ENCODE measurements around the gene NAE1. TPM values are rescaled to one million over a fixed set of nuclear protein-coding genes. Genes with fewer than 3 reads are reported as not detected.

NAE1 gene
- polyA plus RNA-seq, 2 of the 4 experiments (the other 2 are of a cell fraction), result 96.2 to 132 TPM

DNA sequence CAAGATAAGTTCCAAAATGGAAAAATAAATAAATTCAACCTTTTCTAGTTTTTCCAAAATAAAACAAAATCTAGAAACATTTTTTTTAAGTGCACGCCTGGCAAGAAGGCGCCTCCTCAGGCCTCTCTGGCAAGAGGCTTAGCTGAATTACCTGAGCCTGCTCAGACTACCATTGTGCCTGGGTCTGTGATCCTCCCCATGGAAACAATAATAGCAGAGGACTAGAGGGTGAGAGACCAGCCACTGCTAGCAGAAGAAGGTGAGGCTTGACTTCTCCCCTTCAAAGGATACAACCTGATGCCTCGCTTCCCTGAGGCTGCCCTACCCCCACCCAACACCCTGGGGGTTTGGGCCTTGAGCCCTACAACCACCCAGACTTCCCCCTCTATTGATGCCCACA is 44.2 kb downstream of the NAE1 start:
- Histone ChIP-seq H3K9me3 (no peaks in the 10 kb centered on the region), H3K27ac (no peak overlapping the region), H3K4me3 (no peak overlapping the region), H3K4me1 (no peaks in the 10 kb centered on the region), H3K4me2 (no peak overlapping the region)
- TF ChIP-seq RARB (CRISPR knock-in tag; IDR thresholded peaks at IDR 0.05) (no peak), BHLHE40 (IDR thresholded peaks at IDR 0.05; ENCODE audit: low read depth, low read length) (no peak), MAZ (IDR thresholded peaks at IDR 0.05; ENCODE audit: borderline replicate concordance, low read depth, low read length) (no peak), ZC3H11A (IDR thresholded peaks at IDR 0.05) (no peak), MYC (IDR thresholded peaks at IDR 0.05; ENCODE audit: borderline replicate concordance, low read length) (no peak)
- DNase-seq (ENCODE audit: low read depth in 1 of 2, low spot score in 1 of 2) (no peak), FAIRE-seq (no peak), ATAC-seq (no peak)
- POLR2A ChIA-PET, result no interaction called here
- 92% methylated on average over 3 of the region's 3 CpGs for WGBS (ENCODE audit: missing lambda C conversion rate)
- CTCF ChIA-PET, result interaction anchor here (0.6 kb wide), 1 partner anchor 412 kb away, joined by 3 read pairs; no protein-coding TSS in a partner anchor

DNA sequence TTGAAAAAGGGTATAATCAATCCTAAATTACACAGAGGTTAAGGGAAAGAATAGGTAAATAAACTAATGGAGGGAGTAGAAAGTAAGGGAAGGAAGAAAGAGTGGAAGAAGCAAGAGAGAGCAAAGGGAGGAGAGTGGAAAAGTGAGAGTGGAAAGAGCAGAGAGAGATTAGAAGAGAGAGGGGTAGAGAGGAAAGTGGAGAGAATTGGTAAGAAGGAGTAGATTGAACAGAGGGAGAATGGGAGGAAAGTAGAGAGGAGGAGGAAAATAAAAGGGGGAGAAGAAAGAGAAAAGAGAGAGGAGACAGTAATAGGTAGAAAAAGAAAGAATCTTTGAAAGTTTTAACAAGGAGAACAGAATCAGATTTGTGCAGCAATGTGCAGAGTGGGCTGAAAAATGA is 54.3 kb downstream of the NAE1 start:
- ATAC-seq, result no peak
- no peak for FAIRE-seq
- no peak for TF ChIP-seq CBX2 (IDR thresholded peaks at IDR 0.05; ENCODE audit: borderline replicate concordance, low read depth)
- no peak for TF ChIP-seq ZNF302 (CRISPR knock-in tag; IDR thresholded peaks at IDR 0.05)
- no peak for TF ChIP-seq CHD4 (IDR thresholded peaks at IDR 0.05; ENCODE audit: borderline replicate concordance)
- TF ChIP-seq, protein P1, sequence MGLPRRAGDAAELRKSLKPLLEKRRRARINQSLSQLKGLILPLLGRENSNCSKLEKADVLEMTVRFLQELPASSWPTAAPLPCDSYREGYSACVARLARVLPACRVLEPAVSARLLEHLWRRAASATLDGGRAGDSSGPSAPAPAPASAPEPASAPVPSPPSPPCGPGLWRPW (IDR thresholded peaks at IDR 0.05), result no peak
- no peak for TF ChIP-seq FOSL2 (IDR thresholded peaks at IDR 0.05)
- no peak for TF ChIP-seq FOSL2 (CRISPR knock-in tag; IDR thresholded peaks at IDR 0.05)
- no peak for TF ChIP-seq HOXB13 (CRISPR knock-in tag; IDR thresholded peaks at IDR 0.05; ENCODE audit: low read depth)
- ChIA-PET CTCF (interaction anchor here (0.6 to 0.7 kb wide), 2 partner anchors 23 to 114 kb away, joined by 3 to 4 read pairs; no protein-coding TSS in a partner anchor), POLR2A (no interaction called here)
- Histone ChIP-seq H3K4me3 (no peak overlapping the region), H3K4me1 (no peaks in the 10 kb centered on the region), H3K9me3 (no peaks in the 10 kb centered on the region), H3K27ac (no peak overlapping the region), H3K4me2 (no peak overlapping the region)
- no peak for DNase-seq (ENCODE audit: low read depth in 1 of 2, low spot score in 1 of 2)

DNA sequence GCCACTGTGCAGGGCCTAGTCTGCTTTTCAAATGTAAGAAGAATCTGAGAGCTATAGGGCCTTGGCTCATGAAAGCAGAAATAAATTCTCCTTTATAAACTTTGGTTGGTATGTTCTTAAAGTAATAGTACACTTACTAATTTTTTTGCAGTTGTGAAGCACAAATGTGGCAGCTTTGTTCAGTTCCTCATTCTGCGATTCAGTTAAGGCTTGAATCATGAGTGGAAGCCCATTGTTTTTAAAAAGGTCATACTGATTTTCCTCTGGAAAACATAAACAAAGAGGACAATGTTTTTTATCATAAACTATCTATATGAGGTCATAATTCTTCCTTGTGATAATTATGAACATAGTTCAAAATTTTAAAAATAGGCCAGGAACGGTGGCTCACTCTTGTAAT is 55.8 kb downstream of the NAE1 start:
- H3K4me3 ChIP-seq, result no peak overlapping the region
- H3K4me1 ChIP-seq, result no peaks in the 10 kb centered on the region
- no peak overlapping the region for H3K27ac ChIP-seq
- H3K9me3 ChIP-seq, result no peaks in the 10 kb centered on the region
- H3K4me2 ChIP-seq, result no peak overlapping the region
- WGBS (ENCODE audit: missing lambda C conversion rate), result 90% methylated on average over 2 of the region's 2 CpGs
- no peak for ATAC-seq
- POLR2A ChIA-PET, result no interaction called here
- TF ChIP-seq ESRRA (IDR thresholded peaks at IDR 0.05; ENCODE audit: borderline replicate concordance, low read length) (no peak), HEYL (CRISPR knock-in tag; IDR thresholded peaks at IDR 0.05) (no peak), MAFK (IDR thresholded peaks at IDR 0.05; ENCODE audit: partially characterized antibody) (no peak), CBX8 (IDR thresholded peaks at IDR 0.05) (no peak), NR3C1 (IDR thresholded peaks at IDR 0.05) (no peak), EHF (CRISPR knock-in tag; IDR thresholded peaks at IDR 0.05) (no peak), FOSB (CRISPR knock-in tag; IDR thresholded peaks at IDR 0.05) (no peak), CHD4 (IDR thresholded peaks at IDR 0.05; ENCODE audit: borderline replicate concordance) (no peak), PHF8 (IDR thresholded peaks at IDR 0.05; ENCODE audit: borderline replicate concordance, low read depth) (no peak), FOXS1 (CRISPR knock-in tag; IDR thresholded peaks at IDR 0.05) (no peak), EP300 (IDR thresholded peaks at IDR 0.05) (no peak), POLR2A (IDR thresholded peaks at IDR 0.05; ENCODE audit: low read length) (no peak), RNF2 (IDR thresholded peaks at IDR 0.05; ENCODE audit: borderline replicate concordance, low read depth) (no peak)
- TF ChIP-seq, protein P2, sequence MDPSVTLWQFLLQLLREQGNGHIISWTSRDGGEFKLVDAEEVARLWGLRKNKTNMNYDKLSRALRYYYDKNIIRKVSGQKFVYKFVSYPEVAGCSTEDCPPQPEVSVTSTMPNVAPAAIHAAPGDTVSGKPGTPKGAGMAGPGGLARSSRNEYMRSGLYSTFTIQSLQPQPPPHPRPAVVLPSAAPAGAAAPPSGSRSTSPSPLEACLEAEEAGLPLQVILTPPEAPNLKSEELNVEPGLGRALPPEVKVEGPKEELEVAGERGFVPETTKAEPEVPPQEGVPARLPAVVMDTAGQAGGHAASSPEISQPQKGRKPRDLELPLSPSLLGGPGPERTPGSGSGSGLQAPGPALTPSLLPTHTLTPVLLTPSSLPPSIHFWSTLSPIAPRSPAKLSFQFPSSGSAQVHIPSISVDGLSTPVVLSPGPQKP (IDR thresholded peaks at IDR 0.05; ENCODE audit: low read depth, low read length), result no peak
- CTCF ChIA-PET, result interaction anchor here (0.7 to 1.1 kb wide), 2 partner anchors 93 to 98 kb away, joined by 3 read pairs; no protein-coding TSS in a partner anchor
- no peak for DNase-seq (ENCODE audit: low read depth in 1 of 2, low spot score in 1 of 2)
- peak; percentile 32 for FAIRE-seq
